Neutrophil (primary cell): ENCODE measurements around the gene ARHGAP45.

Experiments
- H3K27ac ChIP-seq: fragments of 200-600 bp; sonication (generic); 2 replicates; pipeline ENCODE4 v1.5.1; 2016; ENCODE audit warnings: mild to moderate bottlenecking, moderate library complexity
- H3K27me3 ChIP-seq: fragments of 200-600 bp; sonication (generic); 2 replicates; pipeline ENCODE4 v1.6.0; 2016; ENCODE audit warnings: mild to moderate bottlenecking
- H3K36me3 ChIP-seq: fragments of 200-600 bp; sonication (generic); 2 replicates; pipeline ENCODE4 v1.5.1; 2017
- H3K4me1 ChIP-seq, 2 experiments: fragments of 200-600 bp in 1 of 2; sonication (generic) in 1 of 2; 1 replicate in 1 of 2; 2 replicates in 1 of 2; pipeline versions ENCODE4 v1.5.1 to v1.6.1; 2013 to 2016; ENCODE audit warnings: low read depth in 1 of 2, low read length in 1 of 2, mild to moderate bottlenecking in 1 of 2, moderate library complexity in 1 of 2; ENCODE audit not compliant: control insufficient read depth in 1 of 2, insufficient read depth in 1 of 2
- H3K4me3 ChIP-seq, 2 experiments: fragments of 200-600 bp in 1 of 2; sonication (generic) in 1 of 2; 1 replicate in 1 of 2; 2 replicates in 1 of 2; pipeline ENCODE4 v1.5.1; 2013 to 2016; ENCODE audit warnings: low read depth in 1 of 2, low read length in 1 of 2, mild to moderate bottlenecking in 1 of 2, moderate library complexity in 1 of 2
- H3K9me3 ChIP-seq: fragments of 200-600 bp; sonication (generic); 2 replicates; pipeline ENCODE4 v1.5.1; 2016
- CTCF ChIP-seq: fragments of 200-600 bp; sonication (generic); IDR thresholded peaks from 2 replicates; pipeline ENCODE4 v1.5.1; 2016; ENCODE audit warnings: antibody characterized with exemption

The ARHGAP45 gene

DNA sequence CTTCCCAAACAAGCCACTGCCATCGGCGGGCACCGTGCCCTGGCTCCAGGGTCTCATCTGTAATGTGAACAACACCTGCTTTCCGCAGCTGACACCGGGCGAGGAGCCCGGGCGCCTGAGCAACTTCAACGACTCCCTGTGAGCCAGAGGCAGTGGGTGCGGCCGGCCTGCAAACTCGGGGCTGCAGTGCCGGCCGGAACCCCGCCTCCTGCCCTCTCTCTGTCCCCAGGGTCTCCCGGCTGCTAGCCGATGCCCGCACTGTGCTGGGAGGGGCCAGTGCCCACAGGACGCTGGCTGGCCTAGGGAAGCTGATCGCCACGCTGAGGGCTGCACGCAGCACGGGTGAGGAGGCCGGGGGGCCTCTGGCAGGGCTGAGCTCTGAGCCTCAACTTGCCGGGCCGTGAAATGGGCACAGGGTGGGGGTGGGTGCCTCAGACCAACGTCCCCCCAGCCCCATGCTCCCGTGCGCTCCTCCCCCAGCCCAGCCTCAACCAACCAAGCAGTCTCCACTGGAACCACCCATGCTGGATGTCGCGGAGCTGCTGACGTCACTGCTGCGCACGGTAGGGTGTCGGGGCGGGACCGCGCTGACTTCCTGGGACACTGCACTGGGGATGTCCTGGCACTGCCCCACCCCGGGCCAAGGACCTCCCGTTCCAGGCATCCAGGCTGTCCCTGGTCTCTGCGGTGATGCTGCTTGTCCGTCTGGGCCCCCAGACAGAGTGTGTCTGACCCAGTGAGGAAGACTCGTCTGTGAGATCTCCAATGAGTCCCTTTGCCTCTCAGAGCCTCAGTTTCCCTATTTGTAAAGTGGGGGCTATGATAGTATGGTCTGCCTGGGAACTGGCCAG, 24.9 kb upstream of the ARHGAP45 start:
- peaks cover 42 to 49% of the 10 kb centered on the region in 2 experiments for H3K4me1 ChIP-seq
- no peaks in the 10 kb centered on the region for H3K9me3 ChIP-seq
- H3K27me3 ChIP-seq, result no peaks in the 10 kb centered on the region
- peak overlapping the region; percentile 82 to 98 for H3K4me3 ChIP-seq
- peak overlapping the region; percentile 100 for H3K27ac ChIP-seq
- no peak for TF ChIP-seq CTCF
- H3K36me3 ChIP-seq, result peaks cover 78% of the 10 kb centered on the region

DNA sequence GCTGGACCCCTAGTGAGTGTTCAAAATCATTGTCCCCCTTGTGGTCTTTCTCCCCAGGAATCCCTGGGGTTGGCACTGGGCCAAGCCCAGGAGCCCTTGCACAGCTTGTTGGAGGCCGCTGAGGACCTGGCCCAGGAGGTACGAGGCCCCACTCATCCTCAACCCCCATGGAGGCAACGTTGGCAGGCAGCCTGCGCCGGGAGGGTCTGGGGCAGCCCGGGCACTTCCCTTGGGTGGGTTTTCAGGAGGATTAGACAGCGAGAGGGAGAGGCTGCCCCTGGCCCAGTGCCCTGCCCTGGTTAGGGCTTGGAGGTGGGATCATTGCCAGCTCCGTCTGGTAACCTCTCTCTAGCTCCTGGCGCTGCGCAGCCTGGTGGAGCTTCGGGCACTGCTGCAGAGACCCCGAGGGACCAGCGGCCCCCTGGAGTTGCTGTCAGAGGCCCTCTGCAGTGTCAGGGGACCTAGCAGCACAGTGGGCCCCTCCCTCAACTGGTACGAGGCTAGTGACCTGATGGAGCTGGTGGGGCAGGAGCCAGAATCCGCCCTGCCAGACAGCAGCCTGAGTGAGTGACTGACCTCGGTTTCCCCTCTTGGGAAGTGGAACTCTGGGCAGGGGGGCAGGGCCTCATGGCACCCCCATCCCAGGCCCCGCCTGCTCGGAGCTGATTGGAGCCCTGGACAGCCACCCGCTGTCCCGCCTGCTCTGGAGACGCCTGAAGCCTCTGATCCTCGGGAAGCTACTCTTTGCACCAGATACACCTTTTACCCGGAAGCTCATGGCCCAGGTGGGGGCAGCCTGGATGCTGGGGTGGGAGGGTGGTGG, 24.1 kb upstream of the ARHGAP45 start:
- Histone ChIP-seq H3K9me3 (no peaks in the 10 kb centered on the region), H3K27me3 (no peaks in the 10 kb centered on the region), H3K27ac (peak overlapping the region; percentile 23), H3K4me1 (peaks cover 34 to 41% of the 10 kb centered on the region in 2 experiments), H3K36me3 (peaks cover 80% of the 10 kb centered on the region), H3K4me3 (no peak overlapping the region)
- no peak for TF ChIP-seq CTCF

- Histone ChIP-seq H3K27ac (peak overlapping the region; percentile 10), H3K4me1 (peaks cover 15 to 19% of the 10 kb centered on the region in 2 experiments), H3K4me3 (no peak overlapping the region), H3K27me3 (no peaks in the 10 kb centered on the region), H3K36me3 (peaks cover 82% of the 10 kb centered on the region), H3K9me3 (no peaks in the 10 kb centered on the region)
- no peak for TF ChIP-seq CTCF
Measured at GRCh38 chr19:1045247-1045603, 21.7 kb upstream of the ARHGAP45 start.

GRCh38 chr19:1046117-1046626, 20.8 kb upstream of the ARHGAP45 start:
- H3K4me1 ChIP-seq, result peaks cover 9% of the 10 kb centered on the region in 2 experiments
- H3K27me3 ChIP-seq, result no peaks in the 10 kb centered on the region
- no peak for TF ChIP-seq CTCF
- H3K27ac ChIP-seq, result no peak overlapping the region
- no peak overlapping the region for H3K4me3 ChIP-seq
- no peaks in the 10 kb centered on the region for H3K9me3 ChIP-seq
- peaks cover 89% of the 10 kb centered on the region for H3K36me3 ChIP-seq

- Histone ChIP-seq H3K4me3 (no peak overlapping the region), H3K9me3 (no peaks in the 10 kb centered on the region), H3K36me3 (peaks cover 89% of the 10 kb centered on the region), H3K27me3 (no peaks in the 10 kb centered on the region), H3K4me1 (peaks cover 0 to under 1% of the 10 kb centered on the region in 2 experiments), H3K27ac (no peak overlapping the region)
- TF ChIP-seq CTCF, result no peak
Measured at GRCh38 chr19:1046836-1047695, 19.9 kb upstream of the ARHGAP45 start.
